ENCODE data around the gene FKBP11. TPM values are rescaled to one million over a fixed set of nuclear protein-coding genes. Genes with fewer than 3 reads are reported as not detected.

FKBP11 gene
- total and polyA plus RNA-seq, 2 of the 13 experiments (the other 11 are each of a cell fraction or from before 2014, with no cell fraction given): 15.5 to 19.4 TPM

GRCh38 chr12:48910196-48910595, 15.1 kb downstream of the FKBP11 start (continued):
- TF ChIP-seq, protein P1, sequence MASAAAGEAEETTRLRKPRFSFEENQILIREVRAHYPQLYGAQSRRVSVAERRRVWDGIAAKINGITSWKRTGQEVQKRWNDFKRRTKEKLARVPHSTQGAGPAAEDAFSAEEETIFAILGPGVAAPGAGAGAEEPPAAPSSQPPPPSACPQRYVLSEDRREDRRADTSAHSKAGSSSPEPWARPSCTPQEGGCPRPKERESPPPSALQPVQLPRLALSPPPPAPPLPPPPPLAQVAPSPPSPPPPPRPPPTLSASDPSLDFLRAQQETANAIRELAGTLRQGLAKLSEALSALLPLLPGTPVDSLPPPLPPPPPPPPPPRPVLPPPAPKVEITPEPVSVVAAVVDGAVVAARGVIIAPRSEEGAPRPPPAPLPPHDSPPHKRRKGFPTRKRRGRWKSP (CRISPR knock-in tag; IDR thresholded peaks at IDR 0.05): peak; percentile 44; the same call in 1 of the 2 replicates
- TF ChIP-seq ZNF335 (CRISPR knock-in tag; IDR thresholded peaks at IDR 0.05) (peak; percentile 79), PAX8 (CRISPR knock-in tag; IDR thresholded peaks at IDR 0.05; ENCODE audit: borderline replicate concordance) (no peak), SAP130 (CRISPR knock-in tag; IDR thresholded peaks at IDR 0.05; ENCODE audit: low read depth) (peak; percentile 91), ZNF280D (CRISPR knock-in tag; IDR thresholded peaks at IDR 0.05) (no peak), NR2C2 (CRISPR knock-in tag; IDR thresholded peaks at IDR 0.05; ENCODE audit: borderline replicate concordance) (peak; percentile 76), ZNF350 (CRISPR knock-in tag; IDR thresholded peaks at IDR 0.05; ENCODE audit: borderline replicate concordance, low read depth) (no peak), ZNF34 (CRISPR knock-in tag; IDR thresholded peaks at IDR 0.05; ENCODE audit: borderline replicate concordance) (no peak), ZNF652 (CRISPR knock-in tag; IDR thresholded peaks at IDR 0.05; ENCODE audit: borderline replicate concordance, low read depth) (peak; percentile 87; the same call in 1 of the 2 replicates), XRCC5 (optimal IDR thresholded peaks at IDR 0.05; ENCODE audit: low read length) (no peak)
- TF ChIP-seq, protein P2, sequence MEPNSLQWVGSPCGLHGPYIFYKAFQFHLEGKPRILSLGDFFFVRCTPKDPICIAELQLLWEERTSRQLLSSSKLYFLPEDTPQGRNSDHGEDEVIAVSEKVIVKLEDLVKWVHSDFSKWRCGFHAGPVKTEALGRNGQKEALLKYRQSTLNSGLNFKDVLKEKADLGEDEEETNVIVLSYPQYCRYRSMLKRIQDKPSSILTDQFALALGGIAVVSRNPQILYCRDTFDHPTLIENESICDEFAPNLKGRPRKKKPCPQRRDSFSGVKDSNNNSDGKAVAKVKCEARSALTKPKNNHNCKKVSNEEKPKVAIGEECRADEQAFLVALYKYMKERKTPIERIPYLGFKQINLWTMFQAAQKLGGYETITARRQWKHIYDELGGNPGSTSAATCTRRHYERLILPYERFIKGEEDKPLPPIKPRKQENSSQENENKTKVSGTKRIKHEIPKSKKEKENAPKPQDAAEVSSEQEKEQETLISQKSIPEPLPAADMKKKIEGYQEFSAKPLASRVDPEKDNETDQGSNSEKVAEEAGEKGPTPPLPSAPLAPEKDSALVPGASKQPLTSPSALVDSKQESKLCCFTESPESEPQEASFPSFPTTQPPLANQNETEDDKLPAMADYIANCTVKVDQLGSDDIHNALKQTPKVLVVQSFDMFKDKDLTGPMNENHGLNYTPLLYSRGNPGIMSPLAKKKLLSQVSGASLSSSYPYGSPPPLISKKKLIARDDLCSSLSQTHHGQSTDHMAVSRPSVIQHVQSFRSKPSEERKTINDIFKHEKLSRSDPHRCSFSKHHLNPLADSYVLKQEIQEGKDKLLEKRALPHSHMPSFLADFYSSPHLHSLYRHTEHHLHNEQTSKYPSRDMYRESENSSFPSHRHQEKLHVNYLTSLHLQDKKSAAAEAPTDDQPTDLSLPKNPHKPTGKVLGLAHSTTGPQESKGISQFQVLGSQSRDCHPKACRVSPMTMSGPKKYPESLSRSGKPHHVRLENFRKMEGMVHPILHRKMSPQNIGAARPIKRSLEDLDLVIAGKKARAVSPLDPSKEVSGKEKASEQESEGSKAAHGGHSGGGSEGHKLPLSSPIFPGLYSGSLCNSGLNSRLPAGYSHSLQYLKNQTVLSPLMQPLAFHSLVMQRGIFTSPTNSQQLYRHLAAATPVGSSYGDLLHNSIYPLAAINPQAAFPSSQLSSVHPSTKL (CRISPR knock-in tag; IDR thresholded peaks at IDR 0.05): peak; percentile 97
- TF ChIP-seq, protein P3, sequence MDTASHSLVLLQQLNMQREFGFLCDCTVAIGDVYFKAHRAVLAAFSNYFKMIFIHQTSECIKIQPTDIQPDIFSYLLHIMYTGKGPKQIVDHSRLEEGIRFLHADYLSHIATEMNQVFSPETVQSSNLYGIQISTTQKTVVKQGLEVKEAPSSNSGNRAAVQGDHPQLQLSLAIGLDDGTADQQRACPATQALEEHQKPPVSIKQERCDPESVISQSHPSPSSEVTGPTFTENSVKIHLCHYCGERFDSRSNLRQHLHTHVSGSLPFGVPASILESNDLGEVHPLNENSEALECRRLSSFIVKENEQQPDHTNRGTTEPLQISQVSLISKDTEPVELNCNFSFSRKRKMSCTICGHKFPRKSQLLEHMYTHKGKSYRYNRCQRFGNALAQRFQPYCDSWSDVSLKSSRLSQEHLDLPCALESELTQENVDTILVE (CRISPR knock-in tag; IDR thresholded peaks at IDR 0.05): peak; percentile 80
- TF ChIP-seq, protein P4, sequence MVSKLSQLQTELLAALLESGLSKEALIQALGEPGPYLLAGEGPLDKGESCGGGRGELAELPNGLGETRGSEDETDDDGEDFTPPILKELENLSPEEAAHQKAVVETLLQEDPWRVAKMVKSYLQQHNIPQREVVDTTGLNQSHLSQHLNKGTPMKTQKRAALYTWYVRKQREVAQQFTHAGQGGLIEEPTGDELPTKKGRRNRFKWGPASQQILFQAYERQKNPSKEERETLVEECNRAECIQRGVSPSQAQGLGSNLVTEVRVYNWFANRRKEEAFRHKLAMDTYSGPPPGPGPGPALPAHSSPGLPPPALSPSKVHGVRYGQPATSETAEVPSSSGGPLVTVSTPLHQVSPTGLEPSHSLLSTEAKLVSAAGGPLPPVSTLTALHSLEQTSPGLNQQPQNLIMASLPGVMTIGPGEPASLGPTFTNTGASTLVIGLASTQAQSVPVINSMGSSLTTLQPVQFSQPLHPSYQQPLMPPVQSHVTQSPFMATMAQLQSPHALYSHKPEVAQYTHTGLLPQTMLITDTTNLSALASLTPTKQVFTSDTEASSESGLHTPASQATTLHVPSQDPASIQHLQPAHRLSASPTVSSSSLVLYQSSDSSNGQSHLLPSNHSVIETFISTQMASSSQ (IDR thresholded peaks at IDR 0.05; ENCODE audit: low read depth): peak; percentile 75
- TF ChIP-seq, protein P4 (CRISPR knock-in tag; IDR thresholded peaks at IDR 0.05; ENCODE audit: borderline replicate concordance): peak; percentile 91; the same call in 1 of the 2 replicates
